Ishikawa (cell line): ENCODE measurements around the gene ZNF507.

Experiments used
- CEBPB ChIP-seq: IDR thresholded peaks from 2 replicates; pipeline ENCODE4 v1.6.1; 2012
- CREB1 ChIP-seq: IDR thresholded peaks from 2 replicates; pipeline ENCODE4 v1.6.1; 2012; ENCODE audit warnings: low read depth
- EGR1 ChIP-seq: IDR thresholded peaks from 2 replicates; pipeline ENCODE4 v1.6.1; 2012
- EP300 ChIP-seq: IDR thresholded peaks from 2 replicates; pipeline ENCODE4 v1.6.1; 2012; ENCODE audit warnings: borderline replicate concordance
- FOXM1 ChIP-seq: IDR thresholded peaks from 2 replicates; pipeline ENCODE4 v1.6.1; 2012; ENCODE audit warnings: low read depth, borderline replicate concordance
- NFIC ChIP-seq: IDR thresholded peaks from 2 replicates; pipeline ENCODE4 v1.6.1; 2012
- RAD21 ChIP-seq: IDR thresholded peaks from 2 replicates; pipeline ENCODE4 v1.6.1; 2012; ENCODE audit warnings: low read depth
- TAF1 ChIP-seq: IDR thresholded peaks from 2 replicates; pipeline ENCODE4 v1.6.1; 2012; ENCODE audit warnings: low read depth, mild to moderate bottlenecking
- TCF12 ChIP-seq: IDR thresholded peaks from 2 replicates; pipeline ENCODE4 v1.6.1; 2012; ENCODE audit warnings: low read depth
- TEAD4 ChIP-seq: IDR thresholded peaks from 2 replicates; pipeline ENCODE4 v1.6.1; 2012
- YY1 ChIP-seq: IDR thresholded peaks from 2 replicates; pipeline ENCODE4 v1.6.1; 2012; ENCODE audit warnings: low read depth
- ZBTB7A ChIP-seq: IDR thresholded peaks from 2 replicates; pipeline ENCODE4 v1.6.1; 2012; ENCODE audit warnings: low read depth
- TF ChIP-seq, protein P1 (sequence below): IDR thresholded peaks from 2 replicates; pipeline ENCODE4 v1.6.1; 2012; ENCODE audit warnings: low read depth, mild to moderate bottlenecking
- TF ChIP-seq, protein P2 (sequence below): IDR thresholded peaks from 2 replicates; pipeline ENCODE4 v1.6.1; 2012
- TF ChIP-seq, protein P3 (sequence below): IDR thresholded peaks from 2 replicates; pipeline ENCODE4 v1.6.1; 2012

The ZNF507 gene

DNA sequence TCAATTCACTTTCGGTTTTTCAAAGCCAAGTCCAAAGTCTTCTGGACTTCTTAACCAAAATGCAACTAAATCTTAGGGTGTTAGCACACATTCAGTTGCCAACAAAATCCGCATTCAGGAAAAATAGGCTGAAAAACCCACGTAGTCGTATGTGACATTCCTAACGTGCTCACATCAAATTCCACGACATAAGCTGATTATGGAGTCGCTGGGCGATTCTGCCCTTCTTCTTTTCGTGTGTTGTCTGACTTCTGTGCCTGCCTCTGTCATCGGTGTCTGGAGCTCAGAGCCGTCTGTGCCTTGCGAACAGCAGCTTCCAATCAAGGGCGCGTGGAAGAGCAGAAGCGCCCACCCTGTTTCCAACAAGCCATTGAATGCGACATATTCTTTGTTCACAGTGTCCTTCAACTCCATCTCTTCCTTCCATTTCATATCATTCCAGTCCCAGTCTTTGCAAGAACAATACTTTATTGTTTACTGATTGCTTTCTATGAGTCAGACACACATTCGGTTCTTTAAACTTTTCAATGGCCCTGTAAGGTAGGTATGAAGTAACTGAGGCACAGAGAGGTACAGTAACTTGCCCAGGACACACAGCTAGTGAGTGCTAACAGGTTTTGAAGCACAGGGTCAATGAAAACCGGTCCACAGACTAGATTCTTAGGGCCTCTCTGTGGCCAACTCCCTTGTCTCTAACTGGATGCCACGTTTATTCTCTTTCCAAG lies 8.2 kb upstream of the ZNF507 start:
- TF ChIP-seq FOXM1, result no peak
- TF ChIP-seq RAD21, result no peak
- TF ChIP-seq, protein P1, sequence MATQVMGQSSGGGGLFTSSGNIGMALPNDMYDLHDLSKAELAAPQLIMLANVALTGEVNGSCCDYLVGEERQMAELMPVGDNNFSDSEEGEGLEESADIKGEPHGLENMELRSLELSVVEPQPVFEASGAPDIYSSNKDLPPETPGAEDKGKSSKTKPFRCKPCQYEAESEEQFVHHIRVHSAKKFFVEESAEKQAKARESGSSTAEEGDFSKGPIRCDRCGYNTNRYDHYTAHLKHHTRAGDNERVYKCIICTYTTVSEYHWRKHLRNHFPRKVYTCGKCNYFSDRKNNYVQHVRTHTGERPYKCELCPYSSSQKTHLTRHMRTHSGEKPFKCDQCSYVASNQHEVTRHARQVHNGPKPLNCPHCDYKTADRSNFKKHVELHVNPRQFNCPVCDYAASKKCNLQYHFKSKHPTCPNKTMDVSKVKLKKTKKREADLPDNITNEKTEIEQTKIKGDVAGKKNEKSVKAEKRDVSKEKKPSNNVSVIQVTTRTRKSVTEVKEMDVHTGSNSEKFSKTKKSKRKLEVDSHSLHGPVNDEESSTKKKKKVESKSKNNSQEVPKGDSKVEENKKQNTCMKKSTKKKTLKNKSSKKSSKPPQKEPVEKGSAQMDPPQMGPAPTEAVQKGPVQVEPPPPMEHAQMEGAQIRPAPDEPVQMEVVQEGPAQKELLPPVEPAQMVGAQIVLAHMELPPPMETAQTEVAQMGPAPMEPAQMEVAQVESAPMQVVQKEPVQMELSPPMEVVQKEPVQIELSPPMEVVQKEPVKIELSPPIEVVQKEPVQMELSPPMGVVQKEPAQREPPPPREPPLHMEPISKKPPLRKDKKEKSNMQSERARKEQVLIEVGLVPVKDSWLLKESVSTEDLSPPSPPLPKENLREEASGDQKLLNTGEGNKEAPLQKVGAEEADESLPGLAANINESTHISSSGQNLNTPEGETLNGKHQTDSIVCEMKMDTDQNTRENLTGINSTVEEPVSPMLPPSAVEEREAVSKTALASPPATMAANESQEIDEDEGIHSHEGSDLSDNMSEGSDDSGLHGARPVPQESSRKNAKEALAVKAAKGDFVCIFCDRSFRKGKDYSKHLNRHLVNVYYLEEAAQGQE, result no peak
- TF ChIP-seq TCF12, result no peak
- TF ChIP-seq CREB1, result no peak
- TF ChIP-seq NFIC, result no peak
- TF ChIP-seq, protein P2, sequence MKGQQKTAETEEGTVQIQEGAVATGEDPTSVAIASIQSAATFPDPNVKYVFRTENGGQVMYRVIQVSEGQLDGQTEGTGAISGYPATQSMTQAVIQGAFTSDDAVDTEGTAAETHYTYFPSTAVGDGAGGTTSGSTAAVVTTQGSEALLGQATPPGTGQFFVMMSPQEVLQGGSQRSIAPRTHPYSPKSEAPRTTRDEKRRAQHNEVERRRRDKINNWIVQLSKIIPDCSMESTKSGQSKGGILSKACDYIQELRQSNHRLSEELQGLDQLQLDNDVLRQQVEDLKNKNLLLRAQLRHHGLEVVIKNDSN, result no peak
- no peak for TF ChIP-seq YY1
- no peak for TF ChIP-seq ZBTB7A
- TF ChIP-seq, protein P3, sequence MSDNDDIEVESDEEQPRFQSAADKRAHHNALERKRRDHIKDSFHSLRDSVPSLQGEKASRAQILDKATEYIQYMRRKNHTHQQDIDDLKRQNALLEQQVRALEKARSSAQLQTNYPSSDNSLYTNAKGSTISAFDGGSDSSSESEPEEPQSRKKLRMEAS, result no peak
- TF ChIP-seq TEAD4, result no peak
- no peak for TF ChIP-seq EP300
- TF ChIP-seq TAF1, result no peak
- no peak for TF ChIP-seq EGR1
- no peak for TF ChIP-seq CEBPB

DNA sequence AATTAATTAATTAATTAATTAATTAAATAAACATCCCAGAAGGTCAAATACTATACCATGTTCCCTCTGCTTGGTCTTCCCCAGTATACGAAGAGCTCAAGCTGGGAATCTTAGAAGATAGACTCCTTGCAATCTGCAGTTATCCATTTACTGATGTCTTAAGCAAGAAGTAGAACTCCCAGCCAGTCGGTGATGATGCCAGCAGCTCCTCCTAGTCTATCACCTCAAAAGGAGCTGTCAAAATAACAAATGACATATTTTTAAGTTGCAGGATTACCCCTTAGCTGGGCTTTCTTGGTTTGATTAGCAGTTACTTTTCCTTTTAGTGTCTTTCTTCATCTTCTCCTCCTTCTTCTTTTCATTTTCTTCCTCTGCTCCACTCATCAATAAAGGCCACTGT lies 6.0 kb upstream of the ZNF507 start:
- TF ChIP-seq ZBTB7A (no peak), CREB1 (no peak), EP300 (no peak)
- TF ChIP-seq, protein P2, result no peak
- TF ChIP-seq, protein P1, result no peak

DNA sequence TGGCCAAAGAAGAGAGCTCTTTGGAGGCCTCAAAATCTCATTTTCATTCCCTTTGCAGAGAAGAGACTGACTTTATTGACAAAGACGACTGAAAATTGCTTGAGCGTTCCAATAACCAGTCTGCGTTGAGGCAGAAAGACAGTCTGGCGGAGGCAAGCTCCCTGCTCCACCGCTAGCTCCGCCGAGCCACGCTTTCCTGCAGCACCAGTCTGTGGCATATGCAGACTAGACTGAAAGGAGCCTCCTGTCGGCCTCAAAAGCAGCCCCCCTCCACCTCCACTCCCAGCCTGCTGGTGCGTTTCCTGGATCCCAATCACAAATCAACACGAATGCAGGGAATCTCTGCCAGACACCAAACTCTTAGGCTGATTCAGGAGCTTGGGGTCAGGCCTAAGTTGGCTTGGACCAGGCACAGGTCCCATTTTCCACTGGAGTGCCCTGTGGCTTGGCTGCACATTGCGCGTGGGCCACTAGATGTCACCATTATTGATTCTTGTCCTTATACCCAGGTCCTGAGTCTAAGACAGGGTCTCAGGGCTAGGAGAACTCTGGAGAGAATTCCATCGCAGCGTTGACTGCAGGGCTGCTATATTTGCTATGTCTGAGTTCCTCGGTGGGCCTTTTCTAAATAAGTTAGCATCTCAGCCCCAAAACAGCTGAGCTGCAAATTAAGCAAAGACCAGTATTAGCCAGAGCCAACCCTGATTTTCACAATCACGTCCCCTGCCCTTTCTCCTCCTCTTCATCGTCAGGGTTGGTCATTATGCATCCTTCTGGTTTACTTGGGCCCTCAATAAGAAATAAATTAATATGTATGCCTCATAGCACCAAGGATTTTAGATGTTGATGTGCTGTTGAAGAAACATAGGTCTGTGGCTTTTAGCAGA lies 5.2 kb upstream of the ZNF507 start:
- TF ChIP-seq CEBPB, result no peak
- TF ChIP-seq RAD21, result peak; percentile 23; the same call in 1 of the 2 replicates

DNA sequence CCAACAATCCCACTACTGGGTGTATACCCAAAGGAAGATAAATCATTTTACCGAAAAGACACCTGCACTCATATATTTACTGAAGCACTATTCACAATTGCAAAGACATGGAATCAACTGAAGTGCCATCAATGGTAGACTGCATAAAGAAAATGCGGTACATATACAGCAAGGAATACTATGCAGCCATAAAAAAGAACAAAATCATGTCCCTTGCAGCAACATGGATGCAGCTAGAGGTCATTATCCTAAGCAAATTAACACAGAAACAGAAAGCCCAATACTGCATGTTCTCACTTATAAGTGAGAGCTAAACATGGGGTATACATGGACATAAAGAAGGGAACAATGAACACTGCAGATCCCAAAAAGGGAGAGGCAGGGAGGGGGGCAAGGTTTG lies 2.7 kb upstream of the ZNF507 start:
- no peak for TF ChIP-seq FOXM1
- TF ChIP-seq NFIC, result no peak

DNA sequence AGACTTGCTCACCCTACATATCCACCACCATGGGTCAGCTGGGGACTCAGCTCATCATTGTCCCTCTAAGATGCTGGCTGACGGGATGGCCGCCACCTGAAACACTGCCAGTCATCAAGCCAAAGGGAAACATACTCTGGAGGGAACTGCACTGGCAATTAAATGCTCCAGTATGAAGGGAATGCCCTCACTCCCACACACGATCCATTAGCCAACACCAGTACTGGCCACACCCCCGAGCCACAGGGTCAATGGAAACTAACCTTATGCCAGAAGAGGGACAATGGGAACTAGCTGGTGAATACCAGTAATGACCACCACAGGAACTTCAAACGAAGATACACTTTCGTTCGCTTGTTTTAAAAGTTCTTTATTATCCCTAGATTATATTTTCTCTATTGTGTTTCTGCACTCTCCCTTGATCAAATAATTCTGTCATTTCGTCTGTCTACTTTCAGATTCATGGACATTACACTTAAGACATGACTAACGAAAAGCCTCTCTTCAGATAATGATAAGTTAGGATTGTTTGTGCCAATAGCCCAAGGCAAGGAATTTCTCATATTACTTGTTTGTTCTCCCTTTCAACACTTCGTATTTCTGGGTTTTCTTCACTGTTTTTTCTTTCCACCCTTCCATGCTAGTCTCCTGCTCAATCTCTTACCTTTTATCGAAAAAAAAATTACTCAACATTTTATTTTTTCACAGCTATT lies 1.7 kb upstream of the ZNF507 start:
- TF ChIP-seq TEAD4, result no peak
- TF ChIP-seq CEBPB, result no peak
- TF ChIP-seq, protein P2, result no peak
- TF ChIP-seq ZBTB7A, result no peak
- no peak for TF ChIP-seq EGR1
- TF ChIP-seq TCF12, result no peak
- TF ChIP-seq CREB1, result no peak
- no peak for TF ChIP-seq FOXM1
- TF ChIP-seq, protein P3, result no peak
- no peak for TF ChIP-seq YY1
- TF ChIP-seq NFIC, result no peak
- TF ChIP-seq EP300, result no peak
- TF ChIP-seq RAD21, result no peak
